ENCODE results near the gene SH3TC1.

The SH3TC1 gene

GRCh38 chr4:8198206-8198905 lies 734 bp upstream of the SH3TC1 start:
- FAIRE-seq: no peak
- no peak for DNase-seq (ENCODE audit: low spot score)

DNA sequence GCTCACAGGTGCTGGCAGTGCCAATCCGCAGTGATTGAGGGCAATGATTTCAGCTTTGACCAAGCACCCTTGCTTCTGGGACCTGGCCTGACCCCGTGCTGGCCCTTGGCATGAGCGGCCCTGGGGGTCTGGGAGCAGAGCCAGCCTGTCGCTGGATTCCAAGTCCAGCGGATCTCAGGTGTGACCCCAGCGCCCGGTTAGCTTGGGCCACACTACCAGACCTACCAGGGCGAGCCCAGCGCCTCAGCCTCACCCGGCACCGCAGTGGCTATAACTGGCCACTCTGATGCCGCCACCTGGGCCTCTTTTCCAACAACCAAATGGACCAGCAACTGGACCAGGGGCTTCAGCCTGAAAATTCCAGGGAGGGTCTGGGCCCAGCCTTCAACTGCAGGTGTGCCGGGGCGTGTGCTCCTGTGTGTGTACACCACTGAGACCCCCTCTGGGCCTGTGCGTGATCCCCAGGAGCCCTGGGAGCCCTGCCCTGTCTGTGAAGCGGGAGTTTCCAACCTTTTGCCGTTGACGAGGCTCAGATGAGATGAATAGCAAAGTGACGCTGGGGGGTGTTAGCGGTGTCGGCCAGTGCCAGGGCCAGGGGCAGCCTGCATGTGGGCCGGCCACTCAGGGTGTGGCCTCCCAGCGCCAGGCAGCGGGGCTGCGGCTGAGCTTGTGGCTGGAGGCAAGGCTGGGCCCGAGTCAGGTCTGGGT lies 658 bp downstream of the SH3TC1 start:
- no peak for DNase-seq (ENCODE audit: low spot score)
- no peak for FAIRE-seq

DNA sequence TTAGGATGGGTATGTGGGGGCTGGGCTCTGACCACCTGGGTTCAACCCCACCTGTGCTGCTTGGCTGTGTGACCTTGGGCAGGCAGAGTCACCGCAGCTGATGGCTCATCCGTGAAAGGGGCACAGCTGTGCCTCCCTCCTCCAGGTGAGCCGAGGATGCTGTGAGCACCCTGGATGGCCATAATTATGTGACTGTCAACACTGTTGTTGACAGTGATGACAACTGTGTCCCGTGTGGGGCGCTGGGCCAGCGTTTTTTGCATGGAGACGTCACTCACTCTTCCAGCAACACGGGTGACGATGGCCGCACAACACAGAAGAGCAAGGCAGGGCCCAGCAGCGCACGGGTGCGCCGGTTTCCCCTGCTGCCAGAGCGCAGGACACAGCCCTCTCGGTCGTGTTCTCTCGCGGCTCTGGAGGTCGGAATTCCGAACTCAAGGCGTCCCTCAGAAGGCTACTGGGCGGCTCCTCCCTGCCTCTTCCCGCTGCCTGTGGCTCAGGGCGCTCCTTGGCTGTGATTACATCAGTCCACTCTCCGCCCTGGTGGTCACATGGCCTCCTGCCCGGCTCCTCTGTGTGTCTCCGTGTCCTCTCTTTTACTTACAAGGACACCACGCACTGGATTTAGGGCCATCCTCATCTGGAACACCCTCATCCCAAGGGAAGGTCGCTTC lies 1.3 kb downstream of the SH3TC1 start:
- DNase-seq (ENCODE audit: low spot score) (peak; percentile 43), FAIRE-seq (peak; percentile 23)

- FAIRE-seq: no peak
- no peak for DNase-seq (ENCODE audit: low spot score)
These were observed 2.3 kb downstream of the SH3TC1 start for GRCh38 chr4:8201321-8201781.

DNA sequence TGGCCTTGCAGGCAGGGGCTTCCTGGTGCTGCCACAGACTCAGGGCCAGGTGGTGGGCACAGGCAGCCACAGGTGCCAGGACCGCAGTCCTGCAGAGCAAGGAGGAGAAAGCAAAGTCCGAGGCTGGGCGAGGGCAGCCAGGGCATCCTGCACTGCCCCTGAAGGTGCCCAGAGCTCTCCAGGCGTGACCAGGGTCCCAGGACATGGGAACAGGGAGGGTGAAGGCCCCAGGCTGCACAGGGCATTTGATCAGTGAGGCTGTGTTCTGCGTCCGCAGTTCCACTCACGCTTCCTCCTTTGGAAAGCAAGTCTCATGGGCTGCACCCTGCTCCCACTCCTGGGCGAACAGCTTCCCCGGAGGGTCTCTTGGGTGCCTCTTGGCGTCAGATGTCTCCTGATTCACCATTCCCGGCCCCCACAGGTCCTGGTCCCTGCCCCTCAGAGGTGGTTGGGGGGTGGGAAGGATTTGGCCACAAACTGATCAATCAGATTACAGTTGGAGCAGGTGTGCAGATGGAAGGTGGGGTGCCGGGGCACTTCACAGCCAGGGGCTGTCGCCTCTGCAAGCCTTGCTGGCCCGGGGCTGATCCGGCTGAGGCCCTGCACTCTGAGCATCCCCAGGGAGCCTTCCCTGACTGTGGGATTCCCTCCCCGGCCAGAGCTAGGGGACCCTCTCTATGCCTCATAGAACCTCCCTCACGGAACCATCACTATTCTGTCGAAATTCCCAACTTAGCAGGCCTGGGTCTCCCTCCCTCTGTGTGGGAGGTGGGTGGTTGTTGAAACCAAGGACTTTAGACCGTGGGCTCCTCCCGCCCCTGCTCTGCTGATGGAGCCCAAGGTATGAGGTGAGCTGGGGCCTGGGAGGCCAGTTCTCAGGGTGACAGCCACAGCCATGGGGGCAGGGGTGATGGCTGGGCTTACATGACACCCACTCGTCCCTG lies 3.3 kb downstream of the SH3TC1 start:
- DNase-seq (ENCODE audit: low spot score): no peak
- no peak for FAIRE-seq

DNA sequence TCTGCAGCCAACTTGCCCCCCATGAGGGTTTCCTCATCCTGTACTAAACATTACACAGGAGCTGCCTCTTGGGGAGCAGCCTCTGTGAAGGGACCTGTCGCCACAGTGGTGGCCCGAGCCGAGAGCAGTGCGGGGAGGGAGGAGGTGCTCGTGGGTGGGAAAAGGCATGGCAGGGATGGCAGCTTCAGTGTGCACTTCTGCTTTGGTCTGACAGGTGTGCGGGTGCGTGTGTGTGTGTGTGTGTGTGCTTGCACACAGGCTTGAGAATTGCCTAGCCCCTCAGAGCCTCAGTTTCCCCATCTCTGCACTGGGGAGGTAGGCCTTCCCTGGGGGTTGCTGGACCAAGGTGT lies 3.9 kb downstream of the SH3TC1 start:
- no peak for FAIRE-seq
- DNase-seq (ENCODE audit: low spot score): no peak

- FAIRE-seq: no peak
- DNase-seq (ENCODE audit: low spot score): no peak
These were observed 4.7 kb downstream of the SH3TC1 start for GRCh38 chr4:8203817-8204216.

GRCh38 chr4:8204576-8205227 lies 5.6 kb downstream of the SH3TC1 start:
- FAIRE-seq (no peak), DNase-seq (ENCODE audit: low spot score) (no peak)

GRCh38 chr4:8205241-8205707 lies 6.2 kb downstream of the SH3TC1 start:
- no peak for FAIRE-seq

DNA sequence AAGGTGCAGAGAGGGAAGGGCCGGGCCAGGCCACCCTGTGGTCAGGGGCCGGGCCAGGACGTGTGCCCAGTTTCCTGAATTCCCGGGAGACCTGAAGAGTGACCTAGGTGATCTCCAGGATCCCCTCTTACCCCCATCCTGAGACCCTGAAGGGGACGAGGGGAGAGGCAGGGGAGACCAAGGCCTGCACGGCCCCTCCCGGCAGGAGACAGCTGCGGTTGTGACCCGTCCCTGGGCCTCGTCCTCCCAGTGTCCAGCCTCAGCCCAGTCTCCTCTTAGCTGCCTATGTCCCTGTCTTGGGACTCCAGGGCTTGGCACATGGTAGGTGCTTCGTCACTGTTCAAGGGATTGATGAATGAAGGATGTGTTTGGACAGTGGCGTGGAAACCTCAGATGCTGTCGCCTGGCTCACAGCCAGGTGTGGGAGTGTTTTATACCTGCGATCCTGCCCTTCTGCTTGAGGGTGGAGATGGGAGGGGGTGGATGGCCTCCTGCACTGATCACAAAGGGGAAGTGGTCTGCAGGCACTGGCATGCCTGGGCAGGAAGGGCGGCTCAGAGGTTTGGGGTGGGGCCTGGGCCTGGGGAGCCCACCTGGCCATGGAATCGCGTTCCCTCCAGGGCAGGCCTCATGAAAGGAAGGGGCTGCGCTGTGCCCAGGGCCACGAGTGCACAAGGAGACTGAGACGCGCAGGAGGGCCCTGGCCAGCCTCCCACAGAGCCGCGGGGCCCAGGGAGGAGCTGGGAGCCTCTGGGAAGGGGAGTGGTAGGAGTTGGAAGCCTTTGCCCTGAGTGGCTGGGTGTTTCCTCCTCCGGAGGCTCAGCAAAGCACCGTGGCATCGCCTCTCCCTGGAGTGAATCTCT lies 6.9 kb downstream of the SH3TC1 start:
- DNase-seq (ENCODE audit: low spot score) (no peak), FAIRE-seq (peak; percentile 56)

More at GRCh38 chr4:8205241-8205707, 6.2 kb downstream of the SH3TC1 start:
- no peak for DNase-seq (ENCODE audit: low spot score)

DNA sequence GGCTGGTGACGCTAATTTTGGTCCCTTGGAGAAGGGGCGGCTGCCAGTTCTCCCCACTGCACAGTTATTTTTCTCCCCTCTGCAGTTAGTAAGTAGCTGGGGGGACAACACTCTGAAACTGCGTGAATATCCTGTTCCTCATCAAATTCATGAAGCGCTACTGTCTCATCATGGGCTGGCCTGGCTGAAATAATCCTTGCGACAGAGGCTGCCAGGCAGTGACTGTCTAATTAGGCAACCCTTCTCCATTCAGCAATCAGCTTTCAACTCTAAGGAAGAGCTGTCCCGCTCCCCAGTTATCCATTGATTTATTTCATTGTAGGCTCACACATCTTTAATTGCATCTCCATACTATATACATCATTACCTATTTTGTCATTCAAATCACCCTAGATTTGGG lies 8.2 kb downstream of the SH3TC1 start:
- DNase-seq (ENCODE audit: low spot score) (no peak), FAIRE-seq (no peak)

- DNase-seq (ENCODE audit: low spot score) (no peak), FAIRE-seq (no peak)
These were observed 9.5 kb downstream of the SH3TC1 start for GRCh38 chr4:8208565-8208964.

GRCh38 chr4:8209181-8209874 lies 10.2 kb downstream of the SH3TC1 start:
- DNase-seq (ENCODE audit: low spot score) (no peak), FAIRE-seq (no peak)

DNA sequence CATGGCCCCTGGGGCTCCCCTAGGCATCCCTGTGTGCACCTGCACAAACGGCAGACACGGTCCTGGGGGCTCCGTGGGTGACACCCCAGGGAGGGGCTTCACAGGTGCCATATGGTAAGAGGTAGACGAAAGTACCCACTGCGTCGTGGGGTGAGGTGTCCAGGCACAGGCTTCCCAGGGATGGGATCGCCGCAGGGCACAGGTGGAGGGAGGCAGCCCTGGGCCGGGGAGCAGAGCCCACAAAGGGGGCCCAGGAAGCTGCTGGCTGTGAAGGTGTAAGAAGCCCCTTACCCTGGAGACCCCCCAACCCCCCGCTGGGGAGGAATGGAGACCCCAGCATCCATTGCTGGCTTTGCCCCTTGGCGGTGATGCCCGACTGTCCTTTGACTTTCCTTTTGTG lies 10.9 kb downstream of the SH3TC1 start:
- FAIRE-seq: no peak

GRCh38 chr4:8210616-8211015 lies 11.5 kb downstream of the SH3TC1 start:
- no peak for FAIRE-seq

More for the DNA sequence above, 10.9 kb downstream of the SH3TC1 start:
- no peak for DNase-seq (ENCODE audit: low spot score)

GRCh38 chr4:8211251-8211650 lies 12.2 kb downstream of the SH3TC1 start:
- DNase-seq (ENCODE audit: low spot score) (no peak), FAIRE-seq (no peak)

More at GRCh38 chr4:8210616-8211015, 11.5 kb downstream of the SH3TC1 start:
- no peak for DNase-seq (ENCODE audit: low spot score)

DNA sequence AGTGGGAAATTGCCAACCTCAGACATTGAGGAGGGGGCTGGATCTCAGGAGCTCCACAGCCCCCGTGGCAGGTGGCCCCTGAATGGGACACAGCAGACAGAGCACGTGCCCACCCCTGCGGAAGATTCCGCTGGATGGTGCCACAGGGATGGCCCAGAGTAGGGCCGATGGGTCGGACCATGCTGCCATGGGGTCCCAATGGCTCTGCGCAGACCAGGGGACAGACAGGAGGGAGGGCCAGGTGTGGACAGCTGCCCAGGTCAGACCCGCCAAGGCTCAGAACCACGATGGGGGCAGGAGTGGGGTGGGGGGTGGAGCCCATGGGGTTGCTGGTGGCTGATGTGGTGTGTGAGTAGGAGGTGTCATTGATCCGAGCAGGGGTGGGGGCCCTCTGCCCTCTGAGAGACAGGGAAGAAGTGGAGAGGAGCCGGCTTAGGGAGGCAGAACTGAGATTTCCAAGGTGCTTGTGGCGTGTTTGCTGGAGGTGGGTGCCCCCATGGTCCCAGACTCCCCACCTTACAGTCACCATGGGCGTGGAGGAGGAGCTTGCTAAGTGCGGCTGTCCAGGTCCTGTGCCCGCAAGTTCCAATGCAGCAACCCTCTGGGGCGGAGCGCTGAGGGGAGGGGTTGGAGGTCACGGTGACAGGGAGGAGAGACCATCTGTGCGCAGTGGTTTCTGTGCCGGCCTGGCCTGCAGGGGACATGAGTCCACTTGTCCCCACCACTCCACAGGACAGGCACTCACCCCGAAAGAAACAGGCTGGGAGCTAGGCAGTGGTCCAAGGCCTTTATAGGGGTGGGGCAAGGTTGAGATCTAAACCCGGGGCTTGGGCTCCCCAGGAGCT lies 12.9 kb downstream of the SH3TC1 start:
- DNase-seq (ENCODE audit: low spot score) (no peak), FAIRE-seq (no peak)

GRCh38 chr4:8212622-8213021 lies 13.5 kb downstream of the SH3TC1 start:
- DNase-seq (ENCODE audit: low spot score) (no peak), FAIRE-seq (no peak)

All from urothelium cell line (cell line).